ENCODE measurements around the gene GAK.

GAK gene

DNA sequence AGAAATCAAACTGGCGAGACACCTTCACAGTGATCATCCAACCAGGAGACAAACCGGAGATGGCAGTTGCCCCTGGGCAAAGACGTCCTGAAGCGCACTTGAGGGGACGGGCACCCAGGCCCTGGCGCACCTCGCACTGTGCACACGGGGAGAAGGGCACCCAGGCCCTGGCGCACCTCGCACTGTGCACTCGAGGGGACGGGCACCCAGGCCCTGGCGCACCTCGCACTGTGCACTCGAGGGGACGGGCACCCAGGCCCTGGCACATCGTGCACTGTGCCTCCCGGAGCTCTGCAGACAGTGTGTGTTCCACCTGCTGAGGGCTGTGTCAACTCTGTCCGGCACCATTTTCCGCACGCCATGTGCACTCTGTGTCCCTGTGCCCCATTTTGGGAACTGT, 71.6 kb downstream of the GAK start:
- H3K27ac ChIP-seq = no peak overlapping the region
- no peak for DNase-seq (ENCODE audit: low spot score)
- TF ChIP-seq, protein P1, sequence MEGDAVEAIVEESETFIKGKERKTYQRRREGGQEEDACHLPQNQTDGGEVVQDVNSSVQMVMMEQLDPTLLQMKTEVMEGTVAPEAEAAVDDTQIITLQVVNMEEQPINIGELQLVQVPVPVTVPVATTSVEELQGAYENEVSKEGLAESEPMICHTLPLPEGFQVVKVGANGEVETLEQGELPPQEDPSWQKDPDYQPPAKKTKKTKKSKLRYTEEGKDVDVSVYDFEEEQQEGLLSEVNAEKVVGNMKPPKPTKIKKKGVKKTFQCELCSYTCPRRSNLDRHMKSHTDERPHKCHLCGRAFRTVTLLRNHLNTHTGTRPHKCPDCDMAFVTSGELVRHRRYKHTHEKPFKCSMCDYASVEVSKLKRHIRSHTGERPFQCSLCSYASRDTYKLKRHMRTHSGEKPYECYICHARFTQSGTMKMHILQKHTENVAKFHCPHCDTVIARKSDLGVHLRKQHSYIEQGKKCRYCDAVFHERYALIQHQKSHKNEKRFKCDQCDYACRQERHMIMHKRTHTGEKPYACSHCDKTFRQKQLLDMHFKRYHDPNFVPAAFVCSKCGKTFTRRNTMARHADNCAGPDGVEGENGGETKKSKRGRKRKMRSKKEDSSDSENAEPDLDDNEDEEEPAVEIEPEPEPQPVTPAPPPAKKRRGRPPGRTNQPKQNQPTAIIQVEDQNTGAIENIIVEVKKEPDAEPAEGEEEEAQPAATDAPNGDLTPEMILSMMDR (conservative IDR thresholded peaks at IDR 0.05; ENCODE audit: low read depth) = no peak
- ChIA-PET CTCF (no interaction called here), POLR2A (ENCODE audit: low non-redundant PET) (no interaction called here)

- POLR2A ChIA-PET (ENCODE audit: low non-redundant PET) = no interaction called here
- DNase-seq (ENCODE audit: low spot score) = no peak
- no peak overlapping the region for H3K27ac ChIP-seq
- TF ChIP-seq, protein P1 (conservative IDR thresholded peaks at IDR 0.05; ENCODE audit: low read depth) = no peak
- CTCF ChIA-PET = no interaction called here
These were observed 72.6 kb downstream of the GAK start for GRCh38 chr4:859496-859895.

DNA sequence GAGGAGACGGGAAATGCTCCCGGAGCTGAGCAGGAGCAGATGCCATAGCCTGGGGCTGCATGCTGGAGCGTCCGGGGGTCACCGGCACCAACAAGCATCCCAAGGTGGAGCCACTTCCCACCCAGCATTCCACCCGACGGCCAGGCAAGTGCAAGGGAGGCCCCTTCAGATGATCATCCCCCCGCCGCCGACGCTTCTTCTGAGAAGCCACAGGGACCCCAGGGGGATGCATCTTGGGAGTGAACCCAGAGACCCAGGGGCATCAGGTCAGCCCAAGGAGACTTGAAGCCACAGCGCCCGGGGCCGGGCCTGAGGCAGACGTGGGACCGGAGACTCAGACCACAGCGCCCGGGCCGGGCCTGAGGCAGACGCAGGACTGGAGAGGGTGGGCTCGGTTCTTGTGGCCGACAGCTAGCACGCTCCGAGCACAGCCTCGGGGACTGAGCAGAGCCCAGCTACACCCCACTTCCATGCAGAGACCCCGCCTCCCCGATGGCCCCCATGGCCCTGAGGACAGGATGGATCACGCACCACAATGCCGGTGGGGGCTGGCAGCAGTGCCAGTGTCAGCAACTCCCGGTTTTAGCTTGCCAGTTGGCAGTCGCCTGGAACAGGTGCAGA, 73.2 kb downstream of the GAK start:
- H3K27ac ChIP-seq = no peak overlapping the region
- no peak for DNase-seq (ENCODE audit: low spot score)
- TF ChIP-seq, protein P1 (conservative IDR thresholded peaks at IDR 0.05; ENCODE audit: low read depth) = no peak
- POLR2A ChIA-PET (ENCODE audit: low non-redundant PET) = no interaction called here
- CTCF ChIA-PET = no interaction called here

DNA sequence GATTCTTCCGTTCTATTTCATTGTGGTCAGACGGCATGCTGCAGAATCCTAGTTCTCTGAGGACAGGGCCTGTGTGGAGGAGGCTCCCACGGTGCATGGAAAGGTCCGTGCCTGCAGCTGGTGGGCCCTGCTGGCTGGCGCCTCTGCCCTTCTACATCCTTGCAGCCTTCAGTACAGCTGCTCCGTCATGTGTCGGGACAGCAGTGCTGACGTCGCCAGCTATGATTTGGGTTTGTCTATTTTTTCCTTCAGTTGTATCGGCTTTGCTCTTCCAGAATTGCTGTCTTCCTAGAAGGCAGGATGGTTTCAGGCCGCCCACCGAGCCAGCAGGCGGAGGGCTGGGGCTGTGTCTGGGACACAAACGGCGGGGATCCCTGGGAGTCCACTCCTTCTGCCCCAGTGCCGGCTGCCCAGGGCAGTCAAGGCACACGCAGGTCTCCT, 74.1 kb downstream of the GAK start:
- H3K27ac ChIP-seq = no peak overlapping the region
- POLR2A ChIA-PET (ENCODE audit: low non-redundant PET) = no interaction called here
- TF ChIP-seq, protein P1 (conservative IDR thresholded peaks at IDR 0.05; ENCODE audit: low read depth) = no peak
- CTCF ChIA-PET = interaction anchor here (0.7 kb wide), 1 partner anchor 8 kb away, joined by 3 read pairs; no protein-coding TSS in a partner anchor
- no peak for DNase-seq (ENCODE audit: low spot score)

GRCh38 chr4:857461-857860, 74.7 kb downstream of the GAK start:
- TF ChIP-seq, protein P1 (conservative IDR thresholded peaks at IDR 0.05; ENCODE audit: low read depth) = no peak
- POLR2A ChIA-PET (ENCODE audit: low non-redundant PET) = no interaction called here
- CTCF ChIA-PET = interaction anchor here (0.7 kb wide), 1 partner anchor 9 kb away, joined by 3 read pairs; no protein-coding TSS in a partner anchor

GRCh38 chr4:856225-856901, 75.8 kb downstream of the GAK start:
- no peak overlapping the region for H3K27ac ChIP-seq
- no peak for DNase-seq (ENCODE audit: low spot score)
- POLR2A ChIA-PET (ENCODE audit: low non-redundant PET) = no interaction called here
- CTCF ChIA-PET = no interaction called here
- TF ChIP-seq, protein P1 (conservative IDR thresholded peaks at IDR 0.05; ENCODE audit: low read depth) = no peak

More at GRCh38 chr4:857461-857860, 74.7 kb downstream of the GAK start:
- H3K27ac ChIP-seq = no peak overlapping the region
- DNase-seq (ENCODE audit: low spot score) = no peak
